ENCODE data around the gene DLGAP1. TPM values are rescaled to one million over a fixed set of nuclear protein-coding genes. Genes with fewer than 3 reads are reported as not detected.

Gene DLGAP1
- total and polyA plus RNA-seq, 2 of the 13 experiments (the other 11 are each of a cell fraction or from before 2014, with no cell fraction given) = 0.01 TPM; not detected in 1

DNA sequence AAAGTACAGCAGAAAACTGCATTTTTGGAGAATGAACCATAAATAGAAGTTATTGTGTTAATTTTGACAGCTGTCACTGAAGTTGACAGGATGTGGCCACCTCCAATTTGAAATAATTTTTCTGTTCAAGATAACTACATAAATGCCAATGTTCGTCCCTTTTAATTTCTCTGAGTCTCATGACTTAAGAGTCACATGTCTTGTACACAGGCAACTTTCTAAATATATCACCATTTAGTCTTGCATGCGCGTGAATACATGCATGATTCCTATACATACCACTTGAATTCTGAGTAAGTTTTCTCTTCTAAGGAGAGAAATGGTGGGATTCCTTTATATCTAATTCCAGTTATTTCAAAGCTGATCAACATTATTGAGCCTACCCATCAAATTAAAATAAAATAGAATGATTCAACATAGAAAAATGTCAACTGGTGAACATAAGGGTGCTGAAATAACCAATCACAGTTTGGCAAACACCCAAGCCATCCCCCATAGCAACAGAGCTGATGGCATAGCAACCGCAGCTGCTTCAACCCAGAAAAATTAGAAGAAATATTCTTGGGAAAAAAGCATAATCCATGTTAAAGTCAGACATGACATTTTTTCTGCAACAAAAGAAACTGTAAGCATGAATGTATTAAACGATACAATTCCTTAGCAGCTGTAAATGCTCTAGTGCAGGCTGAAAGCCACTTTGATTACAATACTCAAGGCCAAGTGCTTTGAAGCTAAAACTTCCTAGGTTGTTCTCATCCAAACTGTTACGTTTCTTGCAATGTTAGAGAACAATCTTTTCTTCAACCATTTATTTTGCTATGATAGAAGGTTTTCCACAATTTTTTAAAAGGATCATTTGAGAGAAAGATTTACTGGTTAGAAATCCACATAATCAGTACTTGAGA is 282.7 kb downstream of the DLGAP1 start:
- TF ChIP-seq MEIS2 (CRISPR knock-in tag; IDR thresholded peaks at IDR 0.05) (no peak), ZNF644 (CRISPR knock-in tag; IDR thresholded peaks at IDR 0.05; ENCODE audit: low read depth) (no peak), KDM6A (CRISPR knock-in tag; IDR thresholded peaks at IDR 0.05; ENCODE audit: low read depth) (no peak), ZNF460 (CRISPR knock-in tag; IDR thresholded peaks at IDR 0.05; ENCODE audit: borderline replicate concordance) (no peak), CBFB (CRISPR knock-in tag; IDR thresholded peaks at IDR 0.05) (no peak), ZNF615 (CRISPR knock-in tag; IDR thresholded peaks at IDR 0.05; ENCODE audit: borderline replicate concordance) (no peak), ZNF672 (CRISPR knock-in tag; IDR thresholded peaks at IDR 0.05) (no peak), ZFP82 (CRISPR knock-in tag; IDR thresholded peaks at IDR 0.05; ENCODE audit: borderline replicate concordance) (no peak), ZNF350 (CRISPR knock-in tag; IDR thresholded peaks at IDR 0.05; ENCODE audit: borderline replicate concordance, low read depth) (no peak), DNMT1 (CRISPR knock-in tag; IDR thresholded peaks at IDR 0.05) (no peak), ZNF337 (CRISPR knock-in tag; IDR thresholded peaks at IDR 0.05; ENCODE audit: borderline replicate concordance, low read depth) (no peak), NCOR1 (IDR thresholded peaks at IDR 0.05; ENCODE audit: borderline replicate concordance, low read length) (no peak), ZNF607 (CRISPR knock-in tag; IDR thresholded peaks at IDR 0.05; ENCODE audit: borderline replicate concordance) (no peak), HOXA9 (CRISPR knock-in tag; IDR thresholded peaks at IDR 0.05; ENCODE audit: borderline replicate concordance) (no peak)
- TF ChIP-seq, protein P1, sequence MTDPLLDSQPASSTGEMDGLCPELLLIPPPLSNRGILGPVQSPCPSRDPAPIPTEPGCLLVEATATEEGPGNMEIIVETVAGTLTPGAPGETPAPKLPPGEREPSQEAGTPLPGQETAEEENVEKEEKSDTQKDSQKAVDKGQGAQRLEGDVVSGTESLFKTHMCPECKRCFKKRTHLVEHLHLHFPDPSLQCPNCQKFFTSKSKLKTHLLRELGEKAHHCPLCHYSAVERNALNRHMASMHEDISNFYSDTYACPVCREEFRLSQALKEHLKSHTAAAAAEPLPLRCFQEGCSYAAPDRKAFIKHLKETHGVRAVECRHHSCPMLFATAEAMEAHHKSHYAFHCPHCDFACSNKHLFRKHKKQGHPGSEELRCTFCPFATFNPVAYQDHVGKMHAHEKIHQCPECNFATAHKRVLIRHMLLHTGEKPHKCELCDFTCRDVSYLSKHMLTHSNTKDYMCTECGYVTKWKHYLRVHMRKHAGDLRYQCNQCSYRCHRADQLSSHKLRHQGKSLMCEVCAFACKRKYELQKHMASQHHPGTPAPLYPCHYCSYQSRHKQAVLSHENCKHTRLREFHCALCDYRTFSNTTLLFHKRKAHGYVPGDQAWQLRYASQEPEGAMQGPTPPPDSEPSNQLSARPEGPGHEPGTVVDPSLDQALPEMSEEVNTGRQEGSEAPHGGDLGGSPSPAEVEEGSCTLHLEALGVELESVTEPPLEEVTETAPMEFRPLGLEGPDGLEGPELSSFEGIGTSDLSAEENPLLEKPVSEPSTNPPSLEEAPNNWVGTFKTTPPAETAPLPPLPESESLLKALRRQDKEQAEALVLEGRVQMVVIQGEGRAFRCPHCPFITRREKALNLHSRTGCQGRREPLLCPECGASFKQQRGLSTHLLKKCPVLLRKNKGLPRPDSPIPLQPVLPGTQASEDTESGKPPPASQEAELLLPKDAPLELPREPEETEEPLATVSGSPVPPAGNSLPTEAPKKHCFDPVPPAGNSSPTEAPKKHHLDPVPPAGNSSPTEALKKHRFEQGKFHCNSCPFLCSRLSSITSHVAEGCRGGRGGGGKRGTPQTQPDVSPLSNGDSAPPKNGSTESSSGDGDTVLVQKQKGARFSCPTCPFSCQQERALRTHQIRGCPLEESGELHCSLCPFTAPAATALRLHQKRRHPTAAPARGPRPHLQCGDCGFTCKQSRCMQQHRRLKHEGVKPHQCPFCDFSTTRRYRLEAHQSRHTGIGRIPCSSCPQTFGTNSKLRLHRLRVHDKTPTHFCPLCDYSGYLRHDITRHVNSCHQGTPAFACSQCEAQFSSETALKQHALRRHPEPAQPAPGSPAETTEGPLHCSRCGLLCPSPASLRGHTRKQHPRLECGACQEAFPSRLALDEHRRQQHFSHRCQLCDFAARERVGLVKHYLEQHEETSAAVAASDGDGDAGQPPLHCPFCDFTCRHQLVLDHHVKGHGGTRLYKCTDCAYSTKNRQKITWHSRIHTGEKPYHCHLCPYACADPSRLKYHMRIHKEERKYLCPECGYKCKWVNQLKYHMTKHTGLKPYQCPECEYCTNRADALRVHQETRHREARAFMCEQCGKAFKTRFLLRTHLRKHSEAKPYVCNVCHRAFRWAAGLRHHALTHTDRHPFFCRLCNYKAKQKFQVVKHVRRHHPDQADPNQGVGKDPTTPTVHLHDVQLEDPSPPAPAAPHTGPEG (CRISPR knock-in tag; IDR thresholded peaks at IDR 0.05) = no peak
- TF ChIP-seq, protein P2, sequence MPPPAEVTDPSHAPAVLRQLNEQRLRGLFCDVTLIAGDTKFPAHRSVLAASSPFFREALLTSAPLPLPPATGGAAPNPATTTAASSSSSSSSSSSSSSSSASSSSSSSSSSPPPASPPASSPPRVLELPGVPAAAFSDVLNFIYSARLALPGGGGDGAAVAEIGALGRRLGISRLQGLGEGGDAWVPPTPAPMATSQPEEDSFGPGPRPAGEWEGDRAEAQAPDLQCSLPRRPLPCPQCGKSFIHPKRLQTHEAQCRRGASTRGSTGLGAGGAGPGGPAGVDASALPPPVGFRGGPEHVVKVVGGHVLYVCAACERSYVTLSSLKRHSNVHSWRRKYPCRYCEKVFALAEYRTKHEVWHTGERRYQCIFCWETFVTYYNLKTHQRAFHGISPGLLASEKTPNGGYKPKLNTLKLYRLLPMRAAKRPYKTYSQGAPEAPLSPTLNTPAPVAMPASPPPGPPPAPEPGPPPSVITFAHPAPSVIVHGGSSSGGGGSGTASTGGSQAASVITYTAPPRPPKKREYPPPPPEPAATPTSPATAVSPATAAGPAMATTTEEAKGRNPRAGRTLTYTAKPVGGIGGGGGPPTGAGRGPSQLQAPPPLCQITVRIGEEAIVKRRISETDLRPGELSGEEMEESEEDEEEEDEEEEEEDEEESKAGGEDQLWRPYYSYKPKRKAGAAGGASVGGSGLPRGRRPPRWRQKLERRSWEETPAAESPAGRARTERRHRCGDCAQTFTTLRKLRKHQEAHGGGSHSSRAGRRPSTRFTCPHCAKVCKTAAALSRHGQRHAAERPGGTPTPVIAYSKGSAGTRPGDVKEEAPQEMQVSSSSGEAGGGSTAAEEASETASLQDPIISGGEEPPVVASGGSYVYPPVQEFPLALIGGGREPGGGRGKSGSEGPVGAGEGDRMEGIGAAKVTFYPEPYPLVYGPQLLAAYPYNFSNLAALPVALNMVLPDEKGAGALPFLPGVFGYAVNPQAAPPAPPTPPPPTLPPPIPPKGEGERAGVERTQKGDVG (CRISPR knock-in tag; IDR thresholded peaks at IDR 0.05; ENCODE audit: borderline replicate concordance) = no peak
- BruUV-seq (replicated peaks) = no TSS peak
- in situ Hi-C loops (cut with HindIII; ENCODE audit: extremely low pct_ligation_motif_present, low pct_unique_long_range_greater_than_20kb) (no loop called here), intact Hi-C loops (cut with micrococcal nuclease; ENCODE audit: unreplicated experiment) (no loop called here)
- Histone ChIP-seq H3K27me3 (ENCODE audit: control insufficient read depth in 1 of 2, insufficient read depth in 2 of 2, low read length in 2 of 2) (no peaks in the 10 kb centered on the region), H2AFZ (ENCODE audit: low read length) (no peak overlapping the region), H3K9me3 (ENCODE audit: low read length) (no peaks in the 10 kb centered on the region), H3K27ac (ENCODE audit: extremely low read length, insufficient read depth, low read length) (no peak overlapping the region), H3K9ac (ENCODE audit: insufficient read depth, low read depth, low read length) (no peak overlapping the region), H4K20me1 (ENCODE audit: insufficient read depth, low read length) (no peaks in the 10 kb centered on the region), H3K4me1 (ENCODE audit: insufficient read depth, low read length) (no peaks in the 10 kb centered on the region), H3K4me2 (ENCODE audit: low read depth, low read length) (no peak overlapping the region), H3K36me3 (replicated peaks in 1 of 2; ENCODE audit: control insufficient read depth in 1 of 2, insufficient read depth in 2 of 2, low read length in 2 of 2) (no peaks in the 10 kb centered on the region), H3K79me2 (ENCODE audit: insufficient read depth, low read length) (no peaks in the 10 kb centered on the region), H3K4me3 (replicated peaks in 1 of 3; ENCODE audit: insufficient read depth in 1 of 3, low read depth in 2 of 3, low read length in 3 of 3) (no peak overlapping the region)
- WGBS (ENCODE audit: low lambda C conversion rate) = 34% methylated on average over 6 of the region's 6 CpGs
- no peak for DNase-seq (ENCODE audit: low spot score)
- ChIA-PET CTCF (ENCODE audit: low intra/inter-chr PET ratio, low total read pairs) (no interaction called here), POLR2A (no interaction called here)
- no peak for ATAC-seq
- FAIRE-seq = no peak

Measured in HepG2 (cell line).